GM21825 (cell line): ENCODE data around the gene PADI6.
"Not testable (repeated sequence)": the region's sequence is repeated elsewhere in the genome, so short reads cannot be mapped to it uniquely, and the experiment has no call there.

Experiments
- ATAC-seq: cut with Tn5 transposase; IDR thresholded peaks from one replicate; pipeline ENCODE4 v1.9.1; 2021; ENCODE audit warnings: mild to moderate bottlenecking, moderate library complexity; ENCODE audit not compliant: unreplicated experiment

The PADI6 gene

GRCh38 chr1:17404034-17404684, 32.2 kb downstream of the PADI6 start:
- no peak for ATAC-seq

- no peak for ATAC-seq
Observed at GRCh38 chr1:17404820-17405219, 32.8 kb downstream of the PADI6 start.

- ATAC-seq = no peak
Observed at GRCh38 chr1:17405898-17406759, 34.1 kb downstream of the PADI6 start.

- ATAC-seq = not testable (repeated sequence)
Observed at GRCh38 chr1:17406760-17407475, 34.9 kb downstream of the PADI6 start.

GRCh38 chr1:17407786-17408514, 36.0 kb downstream of the PADI6 start:
- ATAC-seq = not testable (repeated sequence)

- ATAC-seq = no peak
Observed at GRCh38 chr1:17409391-17409811, 37.4 kb downstream of the PADI6 start.

GRCh38 chr1:17412093-17412870, 40.3 kb downstream of the PADI6 start:
- ATAC-seq = no peak

GRCh38 chr1:17414022-17414421, 42.0 kb downstream of the PADI6 start:
- no peak for ATAC-seq

GRCh38 chr1:17416389-17416788, 44.4 kb downstream of the PADI6 start:
- no peak for ATAC-seq

GRCh38 chr1:17419626-17420328, 47.8 kb downstream of the PADI6 start:
- no peak for ATAC-seq

GRCh38 chr1:17420391-17420918, 48.5 kb downstream of the PADI6 start:
- ATAC-seq = no peak

- ATAC-seq = no peak
Observed at GRCh38 chr1:17422461-17422860, 50.5 kb downstream of the PADI6 start.

GRCh38 chr1:17423781-17424245, 51.8 kb downstream of the PADI6 start:
- ATAC-seq = no peak

- no peak for ATAC-seq
Observed at GRCh38 chr1:17425806-17426600, 54.0 kb downstream of the PADI6 start.

- ATAC-seq = no peak
Observed at GRCh38 chr1:17427696-17428660, 56.0 kb downstream of the PADI6 start.

GRCh38 chr1:17429183-17429582, 57.2 kb downstream of the PADI6 start:
- no peak for ATAC-seq

- no peak for ATAC-seq
Observed at GRCh38 chr1:17432412-17432811, 60.4 kb downstream of the PADI6 start.
